GM19238 (cell line): Measurements from ENCODE around the gene UNC119B.
A peak's percentile ranks its signal among the peaks of the same experiment; 100 is the strongest.

Source experiments
- DNase-seq: peaks from one replicate; pipeline ENCODE4 v3.0.0; 2011; ENCODE audit warnings: low spot score; ENCODE audit not compliant: insufficient read length

The UNC119B gene

GRCh38 chr12:120687578-120688289, 22.5 kb upstream of the UNC119B start:
- no peak for DNase-seq

DNA sequence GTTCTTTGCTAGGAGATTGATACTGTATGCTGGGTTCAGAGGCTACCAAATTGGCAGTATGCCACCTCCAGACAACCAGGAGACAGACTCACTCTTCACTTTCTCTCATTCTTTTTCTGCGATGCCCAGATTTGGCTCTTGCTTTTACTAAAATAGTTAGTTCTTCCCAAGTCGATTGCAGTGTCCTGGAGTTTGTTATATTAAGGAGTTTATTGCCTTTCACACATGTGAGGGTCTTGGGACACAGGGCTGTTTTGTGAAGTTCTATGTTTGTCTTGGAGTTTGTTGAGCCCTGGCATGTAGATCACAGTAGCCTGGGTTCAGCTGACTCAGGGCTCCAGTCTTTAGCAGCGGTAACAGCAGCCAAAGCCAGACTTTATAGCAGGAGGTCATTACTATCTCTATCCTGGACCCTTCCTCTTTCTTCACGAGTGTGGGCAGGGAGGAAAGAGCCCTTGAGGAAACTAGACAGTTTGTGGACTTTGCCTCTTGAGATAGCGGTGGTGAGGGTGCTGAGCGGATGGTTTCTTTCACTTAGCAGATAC, 21.7 kb upstream of the UNC119B start:
- DNase-seq, result no peak

GRCh38 chr12:120689397-120690082, 20.7 kb upstream of the UNC119B start:
- DNase-seq, result no peak

DNA sequence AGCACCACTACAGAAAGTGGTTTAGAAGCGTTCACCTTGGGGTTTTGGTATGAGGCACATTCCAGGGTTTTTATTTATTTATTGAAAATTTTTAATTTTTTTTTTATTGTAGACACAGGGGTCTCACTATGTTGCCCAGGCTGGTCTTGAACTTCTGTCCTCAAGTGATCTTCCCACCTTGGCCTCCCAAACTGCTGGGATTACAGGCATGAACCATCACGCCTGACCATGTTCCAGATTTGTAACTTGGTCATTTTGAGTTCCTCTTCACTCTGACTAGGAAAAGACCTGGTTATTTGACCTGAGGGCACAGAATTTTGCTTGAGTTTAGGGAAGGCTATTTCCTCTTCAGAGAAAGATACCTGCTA, 20.2 kb upstream of the UNC119B start:
- DNase-seq, result no peak

GRCh38 chr12:120690978-120691377, 19.3 kb upstream of the UNC119B start:
- no peak for DNase-seq

GRCh38 chr12:120692524-120693033, 17.7 kb upstream of the UNC119B start:
- no peak for DNase-seq

- no peak for DNase-seq
These were observed 16.4 kb upstream of the UNC119B start for GRCh38 chr12:120693848-120694247.

- no peak for DNase-seq
These were observed 13.6 kb upstream of the UNC119B start for GRCh38 chr12:120696626-120697025.

DNA sequence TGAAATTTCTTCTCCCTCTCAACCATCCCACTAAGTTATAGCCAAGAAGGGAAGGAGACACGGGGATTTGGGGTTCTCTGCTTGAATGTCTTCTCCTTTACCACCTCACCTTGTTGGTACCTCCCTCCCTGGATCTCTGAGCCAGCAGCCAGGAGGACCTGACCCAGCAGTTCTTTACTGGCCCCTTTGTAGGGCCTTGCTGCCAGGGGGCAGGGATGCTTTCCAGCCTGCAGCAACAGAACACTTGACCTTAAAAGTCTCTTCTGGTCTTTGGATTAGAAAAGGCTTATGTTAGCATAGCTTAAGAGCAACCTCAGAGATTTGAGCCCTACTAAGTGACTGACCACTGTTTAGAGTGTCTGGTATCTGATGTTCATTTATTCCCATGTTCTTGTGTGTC, 12.9 kb upstream of the UNC119B start:
- DNase-seq, result no peak

DNA sequence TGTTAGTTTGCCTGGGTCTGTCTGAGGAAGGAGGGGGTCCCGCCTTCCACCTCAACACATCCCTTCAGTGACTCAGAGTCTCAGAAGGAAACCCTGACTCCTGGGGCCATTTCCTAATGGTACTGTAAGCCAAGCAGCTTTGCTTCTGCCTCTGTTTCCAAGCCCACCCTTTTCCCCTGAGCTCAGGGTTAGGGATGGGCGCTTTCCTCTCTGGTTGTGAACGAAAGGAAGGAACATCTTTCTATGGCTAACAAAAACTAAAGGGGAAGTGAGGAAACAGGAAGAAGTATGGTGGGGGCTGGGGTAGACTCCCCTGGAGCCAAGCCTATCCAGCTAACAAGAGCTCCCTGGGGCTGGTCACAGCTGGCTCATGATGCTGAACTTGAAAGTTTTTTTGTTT, 11.6 kb upstream of the UNC119B start:
- no peak for DNase-seq

DNA sequence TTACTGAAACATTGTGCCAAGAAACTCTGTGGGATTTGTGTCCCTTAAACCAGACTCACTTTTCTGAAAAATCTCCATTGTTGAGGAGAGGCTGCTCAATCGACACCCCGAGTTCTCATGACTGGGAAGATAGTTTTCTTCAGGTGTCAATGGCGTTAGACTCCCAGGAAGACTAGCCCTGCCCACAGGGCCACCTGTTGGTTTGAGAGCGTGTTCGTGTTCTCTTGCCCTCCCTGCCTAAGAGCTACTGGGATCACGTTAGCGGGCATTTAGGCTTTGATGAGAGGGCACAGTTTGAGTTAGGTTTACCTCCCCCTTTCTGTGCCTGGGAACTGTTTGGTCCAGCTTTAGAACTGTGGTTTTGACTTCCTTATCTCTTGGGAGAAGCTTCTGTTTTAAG, 10.7 kb upstream of the UNC119B start:
- no peak for DNase-seq

- DNase-seq, result no peak
These were observed 9.4 kb upstream of the UNC119B start for GRCh38 chr12:120700886-120701285.

DNA sequence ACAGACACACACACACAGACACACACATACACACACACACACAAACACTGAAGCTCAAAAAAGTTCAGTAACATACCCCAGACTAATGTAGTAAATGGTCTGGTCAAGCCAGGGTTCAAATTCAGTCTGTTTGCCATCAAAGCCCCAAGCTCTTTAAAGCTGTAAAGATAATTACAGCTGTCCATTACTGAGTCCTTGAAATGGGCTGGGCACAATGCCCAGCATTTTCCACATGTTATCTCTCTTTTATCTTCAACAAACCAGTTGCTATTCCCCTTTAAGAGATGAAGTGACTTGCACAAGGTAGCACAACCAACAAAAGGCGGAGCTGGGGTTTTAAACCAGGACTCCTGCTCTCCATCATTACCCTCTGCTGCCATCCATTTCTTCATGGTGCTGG, 7.6 kb upstream of the UNC119B start:
- DNase-seq, result no peak

DNA sequence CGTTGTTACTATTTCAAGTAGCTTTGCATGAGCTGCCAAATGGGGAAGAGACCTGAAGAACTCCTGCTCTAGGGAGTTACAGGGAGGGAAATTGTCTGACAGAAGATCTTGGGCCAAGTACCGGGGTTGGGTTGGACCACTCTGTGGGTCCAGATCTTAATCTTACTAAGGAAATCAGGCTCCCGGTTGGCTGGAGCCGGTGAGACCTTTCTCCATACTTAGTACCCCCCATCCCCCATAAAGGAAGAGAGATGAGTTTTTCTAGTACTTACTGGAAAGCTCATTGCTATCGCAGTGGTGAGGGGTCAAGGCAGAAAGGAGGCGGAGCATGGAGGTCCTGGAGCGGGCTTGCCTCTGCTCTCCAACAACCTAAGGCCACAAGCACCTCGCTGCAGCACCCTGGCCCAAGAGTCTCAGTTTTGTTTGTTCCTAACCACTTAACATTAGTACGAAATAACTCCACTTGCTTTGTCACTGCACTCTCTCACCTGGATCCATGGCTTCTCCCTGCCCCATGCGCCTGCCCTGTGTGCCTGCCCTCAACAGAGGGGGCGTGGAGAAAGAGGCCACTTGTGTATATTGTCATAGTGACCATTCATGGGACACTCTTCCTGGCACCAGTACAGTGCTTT, 6.8 kb upstream of the UNC119B start:
- DNase-seq, result no peak

GRCh38 chr12:120705618-120706017, 4.6 kb upstream of the UNC119B start:
- no peak for DNase-seq

DNA sequence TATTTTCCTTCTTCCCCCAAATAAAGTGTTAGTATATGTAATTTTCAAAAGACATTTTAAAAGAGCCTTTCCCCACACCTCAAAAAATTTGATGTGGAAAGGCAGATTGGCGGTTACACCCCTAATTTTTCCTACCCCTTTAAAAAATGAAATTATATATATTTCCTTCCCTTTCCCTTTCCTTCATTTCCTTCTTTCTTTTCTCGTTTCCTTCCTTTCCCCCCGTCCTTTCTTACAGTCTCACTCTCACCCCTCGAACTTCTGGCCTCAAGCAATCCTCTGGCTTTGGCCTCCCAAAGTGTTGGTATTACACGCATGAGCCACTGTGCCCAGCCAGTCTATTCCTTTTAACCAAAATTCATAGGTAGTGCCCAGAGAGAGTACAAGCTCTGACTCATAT, 4.2 kb upstream of the UNC119B start:
- no peak for DNase-seq

GRCh38 chr12:120708651-120709050, 1.6 kb upstream of the UNC119B start:
- DNase-seq, result no peak

DNA sequence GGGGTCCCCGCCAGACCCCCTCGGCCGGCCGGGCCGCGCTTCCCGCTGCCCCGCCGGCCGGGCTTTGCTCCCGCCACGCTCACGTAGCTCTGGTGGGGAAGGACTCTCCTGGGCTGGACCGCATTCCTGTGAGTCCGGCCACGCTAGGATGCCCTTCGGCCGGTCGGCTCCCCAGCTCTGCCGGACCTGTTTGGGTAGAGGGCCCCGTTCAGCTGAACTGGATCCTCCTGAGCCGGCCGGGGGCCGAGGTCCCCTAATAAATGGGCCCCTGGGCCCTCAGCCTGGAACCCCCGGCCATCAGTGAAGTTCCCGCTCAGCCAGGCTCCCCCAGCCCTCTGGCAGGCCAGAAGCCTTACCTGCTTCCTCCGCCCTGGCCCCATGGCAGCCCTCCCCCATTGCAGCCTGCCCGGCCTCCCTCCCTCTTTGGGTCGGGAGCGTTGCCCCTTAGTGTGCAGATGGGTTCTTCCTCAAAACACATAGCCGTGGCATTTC, 593 bp downstream of the UNC119B start:
- peak; percentile 49 for DNase-seq

GRCh38 chr12:120711411-120711810, 1.2 kb downstream of the UNC119B start:
- no peak for DNase-seq

DNA sequence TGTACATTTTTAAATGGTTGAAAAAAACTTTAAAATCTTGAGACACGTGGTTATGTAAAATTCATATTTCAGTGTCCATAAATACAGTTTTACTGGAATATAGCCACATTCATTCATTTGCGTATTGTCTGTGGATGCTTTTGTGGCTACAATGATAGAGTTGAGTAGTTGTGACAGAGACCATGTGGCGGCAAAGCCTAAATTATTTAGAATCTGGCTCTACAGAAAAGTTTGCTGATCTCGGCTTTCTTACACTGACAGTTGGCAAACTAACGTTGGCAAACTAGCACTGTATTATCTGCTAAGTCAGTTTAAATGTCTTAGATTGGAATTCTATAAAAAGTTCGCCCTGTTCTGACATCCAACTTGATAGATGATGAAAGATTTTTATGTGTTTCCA, 2.4 kb downstream of the UNC119B start:
- DNase-seq, result no peak

GRCh38 chr12:120713861-120714482, 3.7 kb downstream of the UNC119B start:
- peak; percentile 60 for DNase-seq

- no peak for DNase-seq
These were observed 7.8 kb downstream of the UNC119B start for GRCh38 chr12:120718055-120718454.
